COLO668 (cell line): ENCODE data around the gene ANTXR1.
"Not testable (repeated sequence)": the region's sequence is repeated elsewhere in the genome, so short reads cannot be mapped to it uniquely, and the experiment has no call there.

Experiments used
- DNase-seq: peaks from one replicate; lab custom pipeline; 2025; ENCODE audit not compliant: unreplicated experiment; lab: John Stamatoyannopoulos, UW

Gene ANTXR1

DNA sequence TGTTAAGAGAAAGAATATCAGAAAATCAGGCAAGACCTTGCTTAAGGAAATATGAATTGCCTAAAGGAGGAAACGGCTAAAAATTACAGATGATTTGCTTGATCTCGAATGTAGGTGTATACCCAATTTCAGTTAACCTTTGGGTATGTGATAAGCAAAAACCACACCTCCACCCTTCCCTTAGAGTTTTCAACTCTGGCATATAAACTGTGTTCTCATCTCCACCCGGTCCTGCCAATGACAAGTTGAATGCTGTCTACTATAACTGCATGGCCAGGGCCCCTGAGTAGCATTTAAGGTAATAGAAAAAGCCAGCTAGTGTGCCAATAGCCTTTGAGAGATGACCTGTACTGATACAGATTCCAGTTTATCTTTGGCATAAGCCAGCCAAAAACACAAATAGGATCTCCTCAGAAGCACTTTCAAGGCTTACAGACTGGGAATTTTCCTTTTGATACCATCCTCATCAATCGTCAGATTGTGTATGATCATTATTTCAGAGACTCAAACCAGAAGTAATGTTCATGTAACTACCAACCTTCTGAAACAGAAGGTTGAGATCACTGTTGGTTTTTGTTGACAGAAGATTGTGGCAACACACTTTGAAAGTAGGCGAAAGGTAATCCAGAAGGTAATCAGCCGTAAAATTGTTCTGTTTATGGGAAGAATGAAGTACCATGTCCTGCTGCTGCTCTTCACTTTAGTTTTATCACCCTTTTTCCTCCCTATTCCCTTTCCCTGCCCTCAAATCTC lies 211.0 kb downstream of the ANTXR1 start:
- DNase-seq = no peak

DNA sequence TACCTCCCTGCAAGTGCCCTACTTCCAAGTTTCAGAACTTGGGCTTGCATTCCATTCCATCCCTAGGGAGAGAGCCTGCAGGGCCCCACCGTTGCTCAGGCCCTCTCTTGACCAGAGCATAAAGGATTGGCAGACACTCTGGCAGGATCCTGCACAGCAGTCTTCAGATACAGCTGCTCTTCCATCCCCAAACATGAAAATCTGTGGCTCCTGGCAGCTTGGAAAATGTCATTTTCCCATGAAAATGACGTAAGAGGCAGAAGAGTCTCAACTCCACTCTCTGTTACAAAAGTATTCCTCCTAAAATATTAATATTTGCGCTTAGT lies 211.5 kb downstream of the ANTXR1 start:
- DNase-seq = no peak

DNA sequence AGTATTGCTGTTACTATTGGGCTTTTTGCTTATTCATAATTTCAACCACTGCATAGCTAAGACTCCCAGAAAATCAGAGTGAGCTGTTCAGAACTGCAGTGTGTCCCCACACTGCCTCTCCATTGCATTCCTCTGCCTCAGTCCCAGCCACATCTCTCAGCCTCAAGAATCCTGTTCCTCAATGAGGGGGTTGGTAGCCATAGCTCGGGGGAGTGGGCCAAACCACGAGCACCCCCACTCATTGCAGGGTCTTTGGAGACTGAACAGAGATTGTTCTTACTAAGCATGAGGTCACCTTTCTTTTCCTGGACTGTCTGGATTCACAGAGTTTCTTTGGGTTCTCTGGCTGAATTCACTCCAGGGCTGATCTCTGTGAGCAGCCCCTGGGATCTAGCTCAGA lies 213.0 kb downstream of the ANTXR1 start:
- DNase-seq = no peak

DNA sequence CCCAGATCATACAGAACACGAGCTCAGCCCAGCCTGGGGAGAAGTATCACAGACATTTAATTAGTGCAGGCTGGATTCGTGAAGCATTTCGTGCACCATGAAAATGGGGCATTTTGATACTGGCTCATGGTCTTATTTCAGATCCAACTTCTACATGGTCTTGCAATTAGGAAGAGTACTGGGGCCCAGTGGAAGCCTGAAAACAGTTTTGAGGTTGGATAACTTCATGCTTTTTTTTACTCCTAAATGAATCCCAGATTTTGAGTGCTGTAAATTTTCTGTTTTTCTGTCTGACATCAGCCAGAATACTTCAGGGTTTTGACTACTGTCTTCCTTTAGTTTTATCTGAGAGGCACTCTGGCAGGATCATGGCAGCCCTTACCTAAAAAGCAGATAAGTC lies 213.9 kb downstream of the ANTXR1 start:
- DNase-seq = no peak

DNA sequence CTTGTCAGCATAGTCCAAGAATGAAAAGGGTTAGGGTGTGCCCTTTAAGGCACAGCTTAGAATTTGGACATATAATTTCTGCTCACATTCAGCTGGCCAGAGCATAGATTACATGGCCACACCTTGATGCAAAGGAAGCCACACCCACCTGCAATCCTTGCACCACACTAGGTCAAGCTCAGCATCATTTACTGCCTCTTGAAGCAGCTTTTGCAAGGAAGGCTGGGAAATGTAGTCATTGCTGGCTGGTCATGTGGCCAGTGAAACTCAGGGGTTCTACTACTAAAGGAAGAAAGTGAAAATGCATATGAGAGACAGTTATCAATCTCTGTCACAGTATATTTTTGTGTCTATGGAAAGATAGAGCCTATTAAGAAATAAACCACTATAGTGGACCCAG lies 214.7 kb downstream of the ANTXR1 start:
- no peak for DNase-seq

DNA sequence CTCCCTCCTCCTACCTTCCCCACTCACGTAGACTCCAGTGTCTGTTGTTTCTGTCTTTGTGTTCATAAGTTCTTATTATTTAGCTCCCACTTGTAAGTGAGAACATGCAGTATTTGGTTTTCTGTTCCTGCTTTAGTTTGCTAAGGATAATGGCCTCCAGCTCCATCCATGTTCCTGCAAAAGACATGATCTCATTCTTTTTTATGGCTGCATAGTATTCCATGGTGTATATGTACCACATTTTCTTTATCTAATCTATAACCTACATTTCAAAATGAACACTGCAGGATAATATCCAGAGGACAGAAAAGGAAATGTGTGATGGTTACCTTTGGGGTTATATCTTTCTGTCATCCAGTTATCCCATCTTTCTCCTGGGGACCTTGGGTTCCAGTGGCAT lies 218.0 kb downstream of the ANTXR1 start:
- not testable (repeated sequence) for DNase-seq

DNA sequence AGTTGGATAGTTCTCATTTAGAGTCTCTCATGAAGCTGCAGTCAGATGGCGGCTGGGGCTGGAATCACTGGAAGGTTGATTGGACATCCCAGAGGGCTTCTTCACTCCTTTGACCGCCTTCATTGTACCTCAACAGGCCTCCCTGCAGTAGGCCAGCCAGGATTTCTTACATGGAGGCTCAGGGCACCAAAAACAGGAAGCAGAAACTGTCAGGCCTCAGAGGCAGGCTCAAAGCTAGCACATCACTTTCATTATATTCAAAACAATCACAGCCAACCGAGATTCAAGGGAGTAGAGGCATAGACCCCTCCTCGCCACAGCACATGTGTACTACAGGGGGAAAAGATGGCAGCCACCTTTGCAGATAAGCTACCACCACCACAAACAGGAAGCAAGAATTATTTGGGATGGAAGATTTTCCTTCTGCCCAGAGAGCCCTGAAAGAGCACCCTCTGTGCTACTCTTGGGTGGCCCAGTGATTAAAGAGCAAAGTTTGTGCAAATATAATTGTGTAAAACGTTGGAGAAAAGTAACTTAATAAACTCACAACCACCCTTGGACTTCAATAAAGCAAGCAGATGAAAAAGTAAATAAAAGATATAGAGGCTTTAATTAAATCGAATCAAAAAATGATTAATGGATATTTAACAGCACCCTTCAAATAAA lies 218.8 kb downstream of the ANTXR1 start:
- no peak for DNase-seq

DNA sequence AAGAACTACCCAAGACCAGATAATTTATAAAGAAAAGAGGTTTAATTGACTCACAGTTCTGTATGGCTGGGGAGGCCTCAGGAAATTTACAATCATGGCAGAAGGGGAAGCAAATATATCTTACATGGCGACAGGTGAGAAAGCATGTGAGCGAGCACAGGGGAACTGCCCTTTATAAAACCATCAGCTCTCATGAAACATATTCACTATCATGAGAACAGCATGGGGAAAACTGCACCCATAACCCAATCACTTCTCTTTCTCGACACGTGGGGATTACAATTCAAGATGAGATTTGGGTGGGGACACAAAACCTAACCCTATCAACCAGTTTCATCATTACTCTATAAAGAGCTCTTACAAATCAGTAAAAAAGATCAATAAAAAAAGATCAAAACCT lies 222.9 kb downstream of the ANTXR1 start:
- DNase-seq = not testable (repeated sequence)

DNA sequence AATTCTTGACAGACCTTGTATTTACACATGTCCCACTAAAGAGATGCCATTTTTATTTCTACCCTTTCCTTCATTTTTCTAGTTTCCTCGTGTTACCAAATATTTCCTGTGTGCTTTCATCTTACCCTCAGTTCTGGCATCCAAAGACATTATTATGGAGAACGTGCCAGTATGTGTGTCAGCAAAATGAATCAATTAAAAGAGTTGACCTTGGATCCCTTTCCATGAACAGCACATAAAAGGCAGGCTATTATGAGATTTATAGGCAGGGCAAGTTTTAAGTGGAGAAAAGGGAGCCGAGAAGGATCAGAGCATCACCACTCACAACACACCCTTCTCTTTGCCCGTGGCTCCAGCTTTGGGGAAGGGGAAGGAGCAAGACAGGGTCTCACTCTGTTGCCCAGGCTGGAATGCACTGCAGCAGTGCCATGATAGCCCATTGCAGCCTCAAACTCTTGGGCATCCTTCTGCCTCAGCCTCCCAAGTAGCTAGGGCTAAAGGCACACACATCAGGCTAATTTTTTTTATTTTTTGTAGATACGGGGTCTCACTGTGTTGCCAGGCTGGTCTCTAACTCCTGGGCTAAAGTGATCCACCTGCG lies 224.2 kb downstream of the ANTXR1 start:
- no peak for DNase-seq

DNA sequence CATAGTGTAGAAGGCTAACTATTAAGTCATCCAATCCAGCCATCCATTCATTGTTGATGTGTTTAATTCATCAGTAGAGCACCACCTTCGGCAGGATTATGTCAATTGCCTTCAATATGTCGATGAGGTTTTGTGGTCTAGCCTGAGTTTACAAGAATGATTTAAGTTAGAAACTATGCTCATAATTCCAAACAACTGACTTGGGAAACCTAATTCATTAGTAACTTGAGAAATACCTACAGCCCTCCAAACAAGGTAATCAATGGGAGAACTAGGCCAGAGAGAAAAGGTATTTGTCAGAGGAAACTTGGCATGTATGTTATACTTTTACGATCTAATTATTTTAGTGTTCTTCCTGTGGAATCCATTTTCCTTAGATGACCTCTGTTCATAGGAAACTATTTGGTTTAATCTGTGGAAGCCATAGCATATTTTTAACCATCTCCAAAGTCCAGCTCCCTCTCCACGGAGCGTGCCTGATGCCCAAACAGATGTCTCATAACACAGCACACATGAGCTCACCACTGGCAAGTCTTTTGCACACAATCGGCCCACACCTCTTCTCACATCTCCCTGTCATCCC lies 225.6 kb downstream of the ANTXR1 start:
- no peak for DNase-seq

DNA sequence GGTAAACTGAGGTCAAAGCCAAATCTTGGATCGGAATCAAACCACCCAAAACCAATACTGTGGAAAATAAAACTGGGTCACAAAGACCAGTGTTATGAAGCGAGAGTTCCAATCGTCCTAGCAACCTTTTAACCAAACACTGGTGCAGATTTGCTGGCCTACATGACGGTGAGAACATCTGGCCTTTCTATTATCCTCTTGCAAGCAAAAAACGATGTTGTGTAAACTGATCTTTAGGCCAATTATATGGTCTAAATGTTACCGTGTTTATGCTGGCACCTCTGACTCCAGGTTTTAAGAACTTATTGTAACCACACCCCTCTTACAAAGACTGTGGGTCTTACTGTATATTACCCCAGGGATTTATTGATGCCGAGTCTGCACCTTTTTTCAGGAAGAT lies 228.1 kb downstream of the ANTXR1 start:
- no peak for DNase-seq

DNA sequence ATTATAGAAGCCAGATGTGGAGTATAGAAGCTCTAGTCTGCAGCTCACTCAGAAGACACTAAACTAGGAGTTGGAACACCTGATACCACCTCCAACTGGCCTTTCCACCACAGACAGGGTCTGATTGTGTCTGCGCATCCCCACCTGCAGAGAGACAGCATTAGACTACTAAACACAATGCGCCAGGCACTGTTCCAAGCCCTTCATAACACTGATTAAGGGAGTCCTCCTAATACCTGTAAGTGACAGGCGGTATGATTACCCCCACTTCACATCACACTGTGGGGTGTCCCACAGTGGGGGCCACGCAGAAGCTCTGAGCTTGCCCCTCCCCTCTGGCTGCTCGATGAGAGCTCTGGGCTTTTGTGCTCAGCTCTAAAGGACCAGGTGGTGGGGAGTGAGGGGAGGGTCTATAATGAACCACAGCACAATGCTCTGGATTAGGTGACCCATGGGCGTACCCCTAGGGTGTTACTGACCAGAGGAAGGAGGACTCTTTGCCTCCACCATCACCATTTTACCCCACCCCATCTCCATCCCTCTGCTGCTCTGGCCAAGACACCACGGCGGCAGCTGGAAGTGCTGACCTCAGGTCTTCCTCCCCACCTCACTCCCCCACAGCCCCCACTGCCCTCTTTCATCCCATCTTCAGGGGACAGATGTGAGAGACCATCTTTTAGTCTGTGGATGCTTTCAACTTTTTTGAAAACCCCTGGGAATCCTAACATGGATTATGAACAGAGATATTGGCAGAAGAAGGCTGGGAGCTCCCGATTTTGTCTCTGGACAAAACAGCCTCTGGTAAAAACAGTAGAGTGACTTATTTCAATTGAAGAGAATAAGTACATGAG lies 228.9 kb downstream of the ANTXR1 start:
- DNase-seq = peak; percentile 29

DNA sequence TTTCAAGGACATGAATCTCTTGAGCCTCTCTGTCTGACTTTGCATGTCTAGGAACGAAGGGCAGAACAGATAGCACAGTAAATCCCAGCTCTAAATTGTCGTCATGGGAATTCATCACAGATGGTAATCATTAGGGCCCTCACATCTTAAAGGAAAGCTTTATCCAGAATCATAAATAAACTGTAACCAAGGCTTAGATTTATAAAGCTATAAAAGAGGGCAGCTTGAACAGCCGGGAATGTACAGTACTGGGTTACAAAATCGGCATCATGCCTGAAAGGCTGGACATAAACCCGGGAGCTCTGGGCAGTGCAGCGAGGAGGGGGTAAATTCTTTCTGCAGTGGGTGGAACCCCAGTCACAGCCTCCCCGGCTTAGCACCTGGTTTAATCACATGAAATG lies 229.7 kb downstream of the ANTXR1 start:
- DNase-seq = no peak

DNA sequence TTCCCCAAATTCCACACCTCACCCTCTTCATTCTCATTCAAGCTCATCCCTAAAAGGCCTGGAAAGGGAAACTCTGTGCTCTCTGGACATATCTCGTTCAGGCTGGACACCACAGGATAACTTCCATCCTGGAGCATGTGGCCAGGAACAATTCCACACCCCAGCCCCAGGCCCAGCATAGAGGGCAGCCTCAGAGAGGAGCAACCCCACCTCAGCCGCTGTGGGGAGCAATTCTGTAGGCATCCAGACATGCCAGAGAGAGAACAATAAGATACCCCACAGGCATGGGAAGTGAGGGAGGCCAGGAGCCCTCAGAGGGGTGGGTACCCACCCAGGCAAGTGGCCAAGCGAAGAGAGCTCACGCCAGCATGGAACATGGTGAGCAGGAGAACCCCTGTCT lies 230.7 kb downstream of the ANTXR1 start:
- no peak for DNase-seq

DNA sequence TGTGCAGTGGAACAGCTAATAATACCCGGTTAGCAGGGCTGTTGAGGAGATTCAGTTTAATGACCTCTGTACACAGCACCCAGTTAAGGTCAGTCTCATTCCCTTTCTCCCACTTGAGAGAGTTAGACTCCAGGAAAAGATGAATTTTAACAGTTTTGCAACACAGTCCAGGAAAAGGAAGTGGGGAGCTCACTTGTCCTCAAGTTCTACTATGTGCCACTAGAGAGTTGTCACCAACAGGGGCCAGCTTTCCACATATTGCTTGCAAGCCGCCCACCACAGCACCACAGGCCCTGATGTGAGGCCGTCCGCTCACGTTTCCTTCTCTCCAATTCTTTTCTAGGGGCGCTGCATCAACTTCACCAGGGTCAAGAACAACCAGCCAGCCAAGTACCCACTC lies 231.9 kb downstream of the ANTXR1 start:
- DNase-seq = no peak

DNA sequence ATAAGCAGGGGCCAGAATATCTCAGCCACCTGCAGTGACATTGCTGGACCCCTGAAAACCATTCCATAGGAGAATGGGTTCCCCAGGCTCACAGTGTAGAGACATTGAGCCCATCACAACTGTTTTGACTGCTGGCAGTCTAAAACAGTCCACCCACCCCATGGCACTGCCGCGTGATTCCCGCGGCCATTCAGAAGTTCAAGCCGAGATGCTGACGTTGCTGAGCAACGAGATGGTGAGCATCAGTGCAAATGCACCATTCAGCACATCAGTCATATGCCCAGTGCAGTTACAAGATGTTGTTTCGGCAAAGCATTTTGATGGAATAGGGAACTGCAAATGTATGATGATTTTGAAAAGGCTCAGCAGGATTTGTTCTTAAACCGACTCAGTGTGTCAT lies 234.6 kb downstream of the ANTXR1 start:
- DNase-seq = no peak

DNA sequence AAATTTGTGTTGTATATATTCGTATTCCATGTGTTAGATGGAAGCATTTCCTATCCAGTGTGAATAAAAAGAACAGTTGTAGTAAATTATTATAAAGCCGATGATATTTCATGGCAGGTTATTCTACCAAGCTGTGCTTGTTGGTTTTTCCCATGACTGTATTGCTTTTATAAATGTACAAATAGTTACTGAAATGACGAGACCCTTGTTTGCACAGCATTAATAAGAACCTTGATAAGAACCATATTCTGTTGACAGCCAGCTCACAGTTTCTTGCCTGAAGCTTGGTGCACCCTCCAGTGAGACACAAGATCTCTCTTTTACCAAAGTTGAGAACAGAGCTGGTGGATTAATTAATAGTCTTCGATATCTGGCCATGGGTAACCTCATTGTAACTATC lies 235.3 kb downstream of the ANTXR1 start:
- no peak for DNase-seq

DNA sequence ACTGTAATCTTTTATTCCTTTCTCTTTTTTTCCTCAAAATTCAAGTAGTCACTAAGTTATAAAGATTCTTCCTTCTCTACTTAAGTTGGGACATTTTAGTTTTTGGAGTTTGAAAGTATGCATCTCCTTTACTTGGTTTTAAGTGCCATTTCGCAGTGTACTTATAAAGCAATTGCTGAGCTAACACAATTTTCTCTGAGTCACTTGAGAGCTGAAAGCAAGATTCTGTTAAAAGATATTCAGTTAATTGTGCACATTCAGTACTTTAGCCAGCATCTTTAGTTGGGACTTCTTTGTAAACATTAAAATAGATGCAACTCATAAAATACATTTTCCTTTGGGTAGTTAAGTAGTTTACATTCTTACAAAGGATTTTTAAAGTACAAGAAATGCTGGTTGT lies 238.0 kb downstream of the ANTXR1 start:
- DNase-seq = no peak

DNA sequence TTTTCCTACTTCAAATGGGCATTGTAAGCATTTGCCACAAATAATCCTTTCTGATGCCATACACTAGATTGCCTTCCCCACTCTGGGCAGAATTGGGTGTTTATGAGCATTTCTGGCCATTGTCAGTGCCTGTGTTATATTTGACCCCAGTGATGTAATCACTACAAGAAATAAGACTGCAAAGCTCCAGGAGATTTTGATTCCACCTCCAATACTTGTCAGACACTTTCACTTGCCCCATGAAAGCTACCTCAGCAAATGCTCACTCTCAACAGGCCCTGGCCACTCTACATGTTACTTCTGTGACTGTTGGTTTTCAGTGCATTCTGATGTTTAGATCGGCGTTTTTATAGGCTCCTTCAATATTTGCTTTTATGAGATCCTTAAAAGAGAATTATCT lies 239.0 kb downstream of the ANTXR1 start:
- DNase-seq = no peak

DNA sequence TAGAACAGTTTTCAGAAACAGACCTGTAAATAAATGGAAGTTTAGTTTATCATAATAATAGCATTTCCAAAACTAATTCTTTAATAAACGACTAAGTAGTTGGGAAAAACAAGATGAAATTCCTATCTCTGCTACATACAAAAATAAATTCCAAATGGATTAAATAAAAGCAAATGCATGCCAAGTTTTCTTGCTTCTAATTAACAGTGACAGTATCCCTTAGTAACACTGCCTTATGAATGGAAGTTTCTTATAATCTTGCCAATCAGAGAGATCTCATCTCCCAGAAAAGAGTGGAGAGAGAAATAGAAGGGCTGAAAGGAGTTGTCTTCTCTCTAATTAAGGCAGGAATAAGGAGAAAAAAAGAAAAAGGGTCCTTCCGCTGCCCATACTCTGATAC lies 240.1 kb downstream of the ANTXR1 start:
- DNase-seq = no peak

DNA sequence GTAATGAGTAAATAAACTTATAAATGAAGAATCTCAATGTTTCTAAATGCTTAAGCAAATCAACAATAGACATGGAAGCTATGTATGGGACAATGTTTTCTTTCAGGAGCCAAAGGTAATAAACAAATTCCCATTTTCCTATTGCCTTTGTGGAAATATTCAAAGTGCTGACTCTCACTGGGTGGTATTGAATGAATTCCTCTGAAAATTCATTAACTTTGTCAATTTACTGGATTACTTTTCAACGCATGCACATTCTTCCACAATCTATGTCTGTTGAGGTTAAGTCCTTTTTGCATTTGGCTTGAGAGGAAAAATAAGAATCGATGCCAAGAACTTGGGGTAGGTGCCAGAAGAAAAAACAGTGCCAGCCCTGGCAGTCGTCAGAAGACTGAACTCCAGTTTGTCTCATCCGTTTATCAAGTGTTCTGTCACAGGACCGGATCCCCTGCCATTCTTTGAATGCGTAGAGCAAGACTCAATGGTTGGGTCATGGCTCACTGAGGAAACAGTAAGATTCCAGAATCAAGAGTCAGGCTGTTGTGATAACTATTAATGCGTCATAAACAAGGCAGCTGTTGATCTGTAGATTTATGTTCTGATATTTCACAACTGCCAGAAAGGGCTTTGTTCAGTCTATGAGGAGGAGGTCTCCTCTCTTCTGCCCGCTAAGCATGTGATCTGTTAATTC lies 240.8 kb downstream of the ANTXR1 start:
- no peak for DNase-seq
